NCI-H187 treated with DMSO at 0.1 percent for 48 hours (cell line): ENCODE results near the gene PPIB.

ENCODE experiments used
- DNase-seq: peaks from one replicate; lab custom pipeline; 2025; lab: John Stamatoyannopoulos, UW

Gene PPIB

GRCh38 chr15:64158363-64159134 is 4.3 kb downstream of the PPIB start:
- DNase-seq = no peak

GRCh38 chr15:64157599-64158125 is 5.2 kb downstream of the PPIB start:
- DNase-seq = no peak

- DNase-seq = no peak
Observed at GRCh38 chr15:64156652-64157331, 6.0 kb downstream of the PPIB start.

GRCh38 chr15:64155802-64156651 is 6.8 kb downstream of the PPIB start:
- no peak for DNase-seq

GRCh38 chr15:64153480-64154367 is 9.1 kb downstream of the PPIB start:
- DNase-seq = peak; percentile 14

GRCh38 chr15:64152507-64153387 is 10.1 kb downstream of the PPIB start:
- no peak for DNase-seq

GRCh38 chr15:64151727-64152506 is 10.9 kb downstream of the PPIB start, which contains the start of gene SNX22:
TSS of gene SNX22 (plus strand) at chr15:64151731. CDS start at chr15:64151776, 45 bp downstream.
- no peak for DNase-seq

GRCh38 chr15:64149893-64150578 is 12.8 kb downstream of the PPIB start:
- DNase-seq = no peak

- no peak for DNase-seq
Observed at GRCh38 chr15:64149424-64149823, 13.4 kb downstream of the PPIB start.

GRCh38 chr15:64148581-64148980 is 14.2 kb downstream of the PPIB start:
- DNase-seq = no peak

- DNase-seq = no peak
Observed at GRCh38 chr15:64148168-64148567, 14.7 kb downstream of the PPIB start.

GRCh38 chr15:64146885-64147681 is 15.7 kb downstream of the PPIB start:
- DNase-seq = no peak

GRCh38 chr15:64146520-64146884 is 16.3 kb downstream of the PPIB start:
- DNase-seq = no peak

- DNase-seq = no peak
Observed at GRCh38 chr15:64146041-64146440, 16.8 kb downstream of the PPIB start.

- DNase-seq = no peak
Observed at GRCh38 chr15:64144565-64145281, 18.1 kb downstream of the PPIB start.

GRCh38 chr15:64144192-64144564 is 18.6 kb downstream of the PPIB start:
- DNase-seq = no peak

- no peak for DNase-seq
Observed at GRCh38 chr15:64143276-64143675, 19.5 kb downstream of the PPIB start.
